GM12891 (cell line): Measurements from ENCODE around the gene TIMP2.

Experiments used
- DNase-seq: peaks from one replicate; pipeline ENCODE4 v3.0.0; 2011; ENCODE audit warnings: low spot score; ENCODE audit not compliant: insufficient read length
- FAIRE-seq: peaks from 2 replicates; lab custom pipeline; 2011; peaks lifted over from hg19 to GRCh38; lab: Jason Lieb, UNC
- PAX5 ChIP-seq: IDR thresholded peaks from 2 replicates; pipeline ENCODE4 v1.6.1; 2011; ENCODE audit warnings: low read length, moderate library complexity, mild to moderate bottlenecking; ENCODE audit not compliant: insufficient read depth, severe bottlenecking
- POLR2A ChIP-seq: IDR thresholded peaks from 2 replicates; pipeline ENCODE4 v1.6.1; 2011; ENCODE audit warnings: low read depth, low read length, control low read depth
- POLR2AphosphoS5 ChIP-seq: IDR thresholded peaks from 2 replicates; pipeline ENCODE4 v1.6.1; 2011; ENCODE audit warnings: low read depth, low read length, control low read depth
- POU2F2 ChIP-seq: IDR thresholded peaks from 2 replicates; pipeline ENCODE4 v1.6.1; 2011; ENCODE audit warnings: low read depth, mild to moderate bottlenecking, control low read depth, low read length, moderate library complexity
- SPI1 ChIP-seq: IDR thresholded peaks from 2 replicates; pipeline ENCODE4 v1.6.1; 2011; ENCODE audit warnings: low read depth, low read length, control low read depth
- TAF1 ChIP-seq: IDR thresholded peaks from 2 replicates; pipeline ENCODE4 v1.6.1; 2011; ENCODE audit warnings: low read depth, low read length, control low read depth

The TIMP2 gene

DNA sequence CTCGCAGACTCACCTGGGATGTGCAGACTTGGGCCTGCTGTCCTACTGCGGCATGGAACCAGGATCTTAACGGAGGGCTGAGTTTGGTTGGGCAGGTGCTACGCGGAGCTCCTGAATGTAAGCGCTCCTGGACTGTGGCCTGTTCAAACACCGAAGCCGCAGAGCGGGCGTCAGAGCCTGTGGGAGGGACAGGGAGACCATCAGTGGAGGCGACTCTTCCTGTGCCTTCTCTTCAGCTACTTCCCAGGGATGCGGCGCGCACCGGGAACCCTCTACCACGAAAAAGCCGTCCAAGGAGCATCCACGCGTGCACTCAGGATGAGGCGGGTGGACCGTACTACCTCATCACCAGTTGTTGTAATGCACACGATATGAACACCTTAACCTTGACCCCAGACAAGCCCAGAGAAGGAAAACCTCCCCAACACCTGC is 86.6 kb downstream of the TIMP2 start:
- no peak for TF ChIP-seq POLR2A
- TF ChIP-seq PAX5, result no peak
- no peak for TF ChIP-seq POU2F2
- TF ChIP-seq POLR2AphosphoS5, result no peak
- DNase-seq (no peak), FAIRE-seq (no peak)

DNA sequence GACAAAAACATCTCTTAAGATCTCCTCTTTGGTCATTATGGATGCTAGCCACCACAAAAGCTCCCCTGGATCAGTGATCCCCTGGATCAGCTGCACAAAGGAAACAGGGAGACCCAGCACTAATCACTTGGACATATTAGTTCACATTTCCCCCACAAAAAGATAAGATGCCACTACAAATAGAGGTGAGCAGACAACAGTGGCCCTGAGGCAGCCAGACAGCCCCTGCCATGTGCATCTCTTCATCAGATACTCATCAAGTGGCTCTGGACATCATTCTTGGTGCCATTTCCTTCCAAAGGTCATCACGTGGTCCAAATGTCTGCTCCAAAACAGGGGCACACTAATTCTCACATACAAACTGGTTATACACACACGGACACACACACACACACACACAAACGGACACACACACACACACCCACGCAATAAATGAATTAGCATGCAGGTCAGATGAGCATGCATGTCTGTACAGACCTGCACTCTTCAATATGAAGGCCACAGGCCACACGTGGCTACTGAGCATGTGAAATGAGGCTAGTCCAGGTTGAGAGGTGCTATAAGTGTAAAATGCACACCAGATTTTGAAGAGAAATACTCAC is 88.7 kb downstream of the TIMP2 start:
- DNase-seq (no peak), FAIRE-seq (no peak)
- no peak for TF ChIP-seq SPI1
- no peak for TF ChIP-seq POLR2AphosphoS5
- no peak for TF ChIP-seq PAX5
- no peak for TF ChIP-seq TAF1
- no peak for TF ChIP-seq POU2F2
- no peak for TF ChIP-seq POLR2A

- DNase-seq (no peak), FAIRE-seq (no peak)
- TF ChIP-seq POLR2A (no peak), PAX5 (no peak), TAF1 (no peak), SPI1 (no peak), POU2F2 (no peak), POLR2AphosphoS5 (no peak)
These were observed 90.6 kb downstream of the TIMP2 start for GRCh38 chr17:78834571-78834970.

DNA sequence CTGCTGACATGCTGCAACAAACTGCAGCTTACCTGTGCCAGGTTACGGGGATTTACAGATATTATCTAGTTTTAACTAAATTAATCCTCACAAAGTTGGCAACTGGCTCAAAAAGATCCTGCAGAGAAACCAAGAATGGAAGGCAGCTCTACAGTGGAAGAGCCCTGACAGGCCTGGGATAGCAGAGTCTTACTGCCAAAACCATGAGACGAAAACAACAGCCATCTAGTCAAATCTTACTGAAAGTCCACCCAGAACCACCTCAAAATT is 92.7 kb downstream of the TIMP2 start:
- no peak for TF ChIP-seq TAF1
- no peak for TF ChIP-seq POLR2AphosphoS5
- no peak for DNase-seq
- no peak for FAIRE-seq

GRCh38 chr17:78831688-78832540 is 93.3 kb downstream of the TIMP2 start:
- DNase-seq (no peak), FAIRE-seq (no peak)
- TF ChIP-seq POLR2AphosphoS5, result no peak
- TF ChIP-seq TAF1, result no peak
- no peak for TF ChIP-seq SPI1
- no peak for TF ChIP-seq PAX5
- no peak for TF ChIP-seq POLR2A
- no peak for TF ChIP-seq POU2F2

GRCh38 chr17:78829477-78829876 is 95.7 kb downstream of the TIMP2 start:
- TF ChIP-seq TAF1, result no peak
- TF ChIP-seq POLR2A, result no peak
- no peak for TF ChIP-seq SPI1
- no peak for TF ChIP-seq PAX5
- TF ChIP-seq POLR2AphosphoS5, result no peak
- no peak for TF ChIP-seq POU2F2
- FAIRE-seq (no peak), DNase-seq (no peak)

- no peak for FAIRE-seq
- DNase-seq, result no peak
- TF ChIP-seq POLR2A (no peak), TAF1 (no peak)
These were observed 96.6 kb downstream of the TIMP2 start for GRCh38 chr17:78828470-78829185.

DNA sequence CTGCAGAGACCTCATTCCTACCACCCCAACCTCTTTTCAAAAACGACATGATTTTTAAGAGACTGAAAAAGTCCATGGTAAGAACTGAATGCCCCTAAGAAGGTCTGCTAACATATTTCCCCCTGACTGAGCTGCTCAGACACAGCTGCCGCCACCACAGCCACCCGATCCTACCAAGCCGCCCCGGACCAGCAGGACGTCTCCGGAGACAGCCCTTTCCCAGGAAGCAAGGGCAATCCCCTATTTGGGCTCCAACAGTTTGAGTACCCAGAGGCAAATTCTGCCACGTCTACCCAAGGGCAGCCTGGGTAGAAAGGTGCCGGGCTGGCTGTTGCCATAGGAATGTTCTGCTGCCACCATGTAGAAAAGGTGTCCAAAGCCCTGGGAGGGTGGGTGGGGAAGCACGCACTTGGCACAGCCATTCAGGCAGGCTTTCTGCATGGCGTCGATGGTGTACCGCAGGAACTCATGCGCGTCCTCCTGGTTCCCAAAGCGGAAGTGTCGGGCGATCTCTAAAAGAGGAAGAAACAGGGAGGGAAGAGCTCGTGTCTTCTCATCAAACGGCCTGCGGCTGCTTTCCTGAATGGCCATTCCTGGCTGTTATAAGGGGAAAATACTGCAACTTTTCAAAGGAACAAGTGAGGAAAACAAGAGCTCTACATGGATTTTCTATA is 98.2 kb downstream of the TIMP2 start:
- TF ChIP-seq POLR2AphosphoS5 (no peak), PAX5 (no peak), POU2F2 (no peak), SPI1 (no peak), POLR2A (no peak), TAF1 (no peak)
- FAIRE-seq, result no peak
- no peak for DNase-seq

GRCh38 chr17:78826421-78826820 is 98.8 kb downstream of the TIMP2 start:
- TF ChIP-seq POLR2A, result no peak
- no peak for TF ChIP-seq PAX5
- no peak for TF ChIP-seq SPI1
- TF ChIP-seq POLR2AphosphoS5, result no peak
- no peak for TF ChIP-seq TAF1
- no peak for TF ChIP-seq POU2F2
- DNase-seq, result no peak

GRCh38 chr17:78825696-78826095 is 99.5 kb downstream of the TIMP2 start:
- FAIRE-seq (no peak), DNase-seq (no peak)

More at GRCh38 chr17:78826421-78826820, 98.8 kb downstream of the TIMP2 start:
- FAIRE-seq, result no peak

More at GRCh38 chr17:78825696-78826095, 99.5 kb downstream of the TIMP2 start:
- no peak for TF ChIP-seq TAF1
- TF ChIP-seq PAX5, result no peak
- no peak for TF ChIP-seq POU2F2
- TF ChIP-seq SPI1, result no peak
- no peak for TF ChIP-seq POLR2A
- TF ChIP-seq POLR2AphosphoS5, result no peak
